Progenitor cell of endocrine pancreas (in vitro differentiated cells): ENCODE data around the gene MIPOL1. TPM values are rescaled to one million over a fixed set of nuclear protein-coding genes. Genes with fewer than 3 reads are reported as not detected.
A peak's percentile ranks its signal among the peaks of the same experiment; 100 is the strongest.
"Not testable (repeated sequence)": the region's sequence is repeated elsewhere in the genome, so short reads cannot be mapped to it uniquely, and the experiment has no call there.

Experiments used
- DNase-seq: peaks from one replicate; pipeline ENCODE4 v3.0.0; 2021; ENCODE audit warnings: low spot score; ENCODE audit not compliant: unreplicated experiment
- H3K27ac Mint-ChIP-seq: 2 replicates; pipeline ENCODE4 v1.8.0; 2021; ENCODE audit warnings: mild to moderate bottlenecking, moderate library complexity, mixed read lengths
- H3K27me3 Mint-ChIP-seq: 2 replicates; pipeline ENCODE4 v1.8.0; 2021; ENCODE audit warnings: mixed read lengths
- H3K36me3 Mint-ChIP-seq: 2 replicates; pipeline ENCODE4 v1.8.0; 2022; ENCODE audit warnings: mixed read lengths; ENCODE audit not compliant: insufficient read depth
- H3K4me1 Mint-ChIP-seq: 2 replicates; pipeline ENCODE4 v1.8.0; 2021; ENCODE audit warnings: low read depth, mixed read lengths
- H3K4me3 Mint-ChIP-seq: 2 replicates; pipeline ENCODE4 v1.8.0; 2021; ENCODE audit warnings: low read depth, mild to moderate bottlenecking, moderate library complexity, mixed read lengths
- H3K9me3 Mint-ChIP-seq: 2 replicates; pipeline ENCODE4 v1.8.0; 2021; ENCODE audit warnings: low read depth, mixed read lengths
- total RNA-seq: library from RNA; stranded (reverse); gene quantifications from 2 replicates; pipeline ENCODE4 v1.2.1, GENCODE V29; 2021
- TF ChIP-seq, protein P1 (sequence below): fragments of 200-600 bp; sonication (generic); IDR thresholded peaks from one replicate; pipeline ENCODE4 v1.5.0; 2021; ENCODE audit warnings: antibody characterized with exemption, mild to moderate bottlenecking; ENCODE audit not compliant: unreplicated experiment

MIPOL1 gene
- total RNA-seq, 1 donor from 2014 or later = 25.6 TPM

DNA sequence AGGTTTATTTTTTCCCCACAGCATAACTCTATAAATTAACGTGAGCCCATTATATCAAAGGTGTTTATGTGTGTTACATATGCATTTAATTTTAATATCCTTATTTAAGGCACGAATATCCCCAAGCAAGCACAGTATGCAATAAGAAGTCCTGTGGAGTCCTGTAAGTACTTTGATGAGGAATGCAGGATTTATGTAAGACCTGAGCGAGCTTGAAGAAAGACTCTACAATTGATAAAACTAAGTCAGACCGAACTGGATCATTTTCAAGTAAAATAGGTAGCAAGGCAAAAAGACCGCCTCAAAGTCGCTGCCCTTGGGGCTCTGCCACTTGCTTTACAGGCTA is 26.1 kb upstream of the MIPOL1 start:
- no peaks in the 10 kb centered on the region for H3K9me3 Mint-ChIP-seq
- peaks cover 9% of the 10 kb centered on the region for H3K4me1 Mint-ChIP-seq
- no peaks in the 10 kb centered on the region for H3K36me3 Mint-ChIP-seq
- TF ChIP-seq, protein P1, sequence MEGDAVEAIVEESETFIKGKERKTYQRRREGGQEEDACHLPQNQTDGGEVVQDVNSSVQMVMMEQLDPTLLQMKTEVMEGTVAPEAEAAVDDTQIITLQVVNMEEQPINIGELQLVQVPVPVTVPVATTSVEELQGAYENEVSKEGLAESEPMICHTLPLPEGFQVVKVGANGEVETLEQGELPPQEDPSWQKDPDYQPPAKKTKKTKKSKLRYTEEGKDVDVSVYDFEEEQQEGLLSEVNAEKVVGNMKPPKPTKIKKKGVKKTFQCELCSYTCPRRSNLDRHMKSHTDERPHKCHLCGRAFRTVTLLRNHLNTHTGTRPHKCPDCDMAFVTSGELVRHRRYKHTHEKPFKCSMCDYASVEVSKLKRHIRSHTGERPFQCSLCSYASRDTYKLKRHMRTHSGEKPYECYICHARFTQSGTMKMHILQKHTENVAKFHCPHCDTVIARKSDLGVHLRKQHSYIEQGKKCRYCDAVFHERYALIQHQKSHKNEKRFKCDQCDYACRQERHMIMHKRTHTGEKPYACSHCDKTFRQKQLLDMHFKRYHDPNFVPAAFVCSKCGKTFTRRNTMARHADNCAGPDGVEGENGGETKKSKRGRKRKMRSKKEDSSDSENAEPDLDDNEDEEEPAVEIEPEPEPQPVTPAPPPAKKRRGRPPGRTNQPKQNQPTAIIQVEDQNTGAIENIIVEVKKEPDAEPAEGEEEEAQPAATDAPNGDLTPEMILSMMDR = no peak
- H3K27ac Mint-ChIP-seq = peak overlapping the region; percentile 99
- H3K27me3 Mint-ChIP-seq = peaks cover 3% of the 10 kb centered on the region
- H3K4me3 Mint-ChIP-seq = peak overlapping the region; percentile 86
- no peak for DNase-seq

DNA sequence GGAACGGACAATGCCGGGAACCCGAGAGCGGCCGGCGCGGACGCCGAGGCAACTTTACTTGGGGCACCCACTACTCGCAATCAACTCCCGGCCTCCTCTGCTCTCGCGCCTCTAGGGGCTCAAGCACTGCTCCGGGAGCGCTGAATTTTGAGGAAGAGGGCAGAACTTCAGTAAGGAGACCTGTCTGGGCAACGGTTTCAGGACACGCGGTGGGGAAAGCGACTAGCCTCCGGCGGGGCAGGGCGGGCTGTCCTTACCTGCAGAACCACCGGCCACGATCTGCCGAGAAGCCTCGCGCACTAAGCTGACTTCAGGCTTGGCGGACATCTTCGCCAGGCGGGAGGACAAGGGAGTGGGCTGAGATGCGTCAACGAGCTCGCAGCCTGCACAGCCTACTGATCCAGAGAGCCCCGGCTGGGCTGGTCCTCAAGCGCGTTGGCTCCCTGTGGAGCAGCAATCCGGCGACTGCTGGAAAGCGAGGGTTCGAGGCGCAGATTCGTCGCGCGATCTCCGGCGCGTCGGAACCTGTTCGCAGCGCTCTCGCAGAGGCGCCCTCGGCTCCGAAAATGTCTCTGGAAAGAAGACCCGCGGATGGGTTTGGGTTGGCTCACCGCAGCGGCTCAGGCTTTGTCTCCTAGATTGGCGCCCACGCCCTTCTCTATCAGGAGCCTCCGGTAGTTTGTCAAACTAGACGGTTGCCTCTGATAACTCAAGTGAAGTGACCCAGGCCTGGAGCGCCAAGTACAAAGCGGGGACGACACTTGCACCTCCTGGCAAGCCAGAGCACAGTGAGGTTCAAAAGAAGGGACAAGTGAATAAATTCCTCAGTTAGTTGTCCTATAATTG is 25.5 kb upstream of the MIPOL1 start, which contains the start of gene SLC25A21:
SLC25A21 (minus strand) TSS at position 583 of the 846 bp plus-strand sequence.
- DNase-seq = peak; percentile 61
- H3K4me1 Mint-ChIP-seq = peaks cover 9% of the 10 kb centered on the region
- peak within 1 kb of the TSS; percentile 99 for H3K27ac Mint-ChIP-seq
- peaks cover 7% of the 10 kb centered on the region for H3K27me3 Mint-ChIP-seq
- peak within 1 kb of the TSS; percentile 86 for H3K4me3 Mint-ChIP-seq
- no peaks in the 10 kb centered on the region for H3K36me3 Mint-ChIP-seq
- TF ChIP-seq, protein P1 = no peak
- no peaks in the 10 kb centered on the region for H3K9me3 Mint-ChIP-seq

DNA sequence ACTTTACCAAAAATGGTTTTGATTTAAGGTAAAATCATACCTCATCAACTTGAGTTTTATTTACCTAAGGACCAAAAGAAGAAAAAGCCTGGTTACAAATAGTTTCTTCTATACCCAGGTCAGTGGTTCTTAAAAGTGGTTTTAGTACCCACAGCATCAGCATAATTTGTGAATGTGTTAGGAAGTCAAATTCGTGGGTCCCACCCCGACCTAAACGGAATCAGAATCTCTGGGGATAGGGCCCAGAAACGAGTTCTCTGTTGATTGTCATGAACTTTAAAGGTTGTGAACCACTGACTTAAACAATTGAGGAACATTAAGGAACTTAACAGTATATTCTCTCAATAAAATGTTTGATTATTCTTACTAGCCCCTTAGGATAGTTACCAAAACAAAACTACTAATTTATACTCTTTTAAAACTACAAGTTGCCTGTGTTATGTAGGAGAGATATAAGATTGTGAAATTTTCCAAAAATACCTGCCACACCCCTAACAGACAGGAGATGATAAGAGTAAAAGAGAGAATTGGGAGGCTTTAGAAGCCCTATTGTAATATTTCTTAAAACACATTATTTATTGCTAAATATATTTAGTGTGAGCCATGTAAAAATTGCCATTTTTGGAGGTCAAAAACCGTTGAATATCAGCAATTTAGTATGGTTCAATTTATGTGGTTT is 24.7 kb upstream of the MIPOL1 start:
- Mint-ChIP-seq H3K36me3 (no peaks in the 10 kb centered on the region), H3K27me3 (peaks cover 6% of the 10 kb centered on the region), H3K9me3 (no peaks in the 10 kb centered on the region), H3K4me3 (peak overlapping the region; percentile 86), H3K4me1 (peaks cover 9% of the 10 kb centered on the region), H3K27ac (peak overlapping the region; percentile 99)
- DNase-seq = no peak
- TF ChIP-seq, protein P1 = no peak

DNA sequence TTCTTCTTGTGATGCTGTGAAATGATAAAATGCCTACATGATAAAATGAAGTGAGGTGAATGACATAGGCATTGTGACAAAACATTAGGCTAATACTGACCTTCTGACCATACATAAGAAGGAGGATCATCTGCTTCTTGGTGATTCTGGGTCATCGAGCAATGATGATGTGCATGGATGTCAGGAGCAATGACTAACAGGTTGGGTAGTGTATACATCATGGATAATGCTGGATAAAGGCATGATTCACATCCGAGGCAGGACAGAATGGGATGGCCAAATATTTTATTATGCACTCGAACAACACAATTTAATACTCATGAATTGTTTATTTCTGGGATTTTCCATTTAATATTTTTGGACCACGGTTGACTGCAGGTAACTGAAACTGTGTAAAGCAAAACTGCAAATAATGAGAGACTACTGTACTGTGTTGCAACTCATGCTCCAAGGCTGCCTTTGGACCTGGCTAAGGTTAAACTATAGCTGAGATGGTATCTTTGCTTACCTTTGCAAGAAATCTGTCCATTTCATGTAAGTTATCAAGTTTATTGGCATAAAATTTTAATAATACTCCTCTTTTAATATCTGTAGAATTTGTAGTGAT is 17.7 kb upstream of the MIPOL1 start:
- no peaks in the 10 kb centered on the region for H3K4me1 Mint-ChIP-seq
- peaks cover 3% of the 10 kb centered on the region for H3K9me3 Mint-ChIP-seq
- peaks cover 6% of the 10 kb centered on the region for H3K27me3 Mint-ChIP-seq
- no peak for DNase-seq
- no peaks in the 10 kb centered on the region for H3K36me3 Mint-ChIP-seq
- no peak overlapping the region for H3K4me3 Mint-ChIP-seq
- TF ChIP-seq, protein P1 = no peak
- H3K27ac Mint-ChIP-seq = no peak overlapping the region

DNA sequence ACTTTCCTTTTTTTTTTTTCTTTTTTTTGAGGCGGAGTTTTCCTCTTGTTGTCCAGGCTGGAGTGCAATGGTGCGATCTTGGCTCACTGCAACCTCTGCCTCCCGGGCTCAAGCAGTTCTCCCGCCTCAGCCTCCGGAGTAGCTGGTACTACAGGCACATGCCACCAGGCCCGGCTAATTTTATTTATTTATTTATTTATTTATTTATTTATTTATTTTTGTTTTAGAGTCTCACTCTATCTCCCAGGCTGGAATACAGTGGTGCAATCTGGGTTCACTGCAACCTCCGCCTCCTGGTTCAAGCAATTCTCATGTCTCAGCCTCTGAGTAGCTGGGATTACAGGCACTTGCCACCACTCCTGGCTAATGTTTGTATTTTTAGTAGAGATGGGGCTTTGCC is 16.9 kb upstream of the MIPOL1 start:
- H3K27ac Mint-ChIP-seq, H3K27me3 Mint-ChIP-seq, H3K36me3 Mint-ChIP-seq, DNase-seq, H3K4me1 Mint-ChIP-seq, H3K4me3 Mint-ChIP-seq, H3K9me3 Mint-ChIP-seq: not testable (repeated sequence)
